ENCODE data around the gene TENM3. TPM values are rescaled to one million over a fixed set of nuclear protein-coding genes. Genes with fewer than 3 reads are reported as not detected.

TENM3 gene
- polyA plus RNA-seq, 1 experiment, result 9.2 TPM

- ChIA-PET CTCF (no interaction called here), POLR2A (no interaction called here)
- no peaks in the 10 kb centered on the region; the same call in 1 of the 2 replicates for H3K27me3 ChIP-seq (ENCODE audit: control insufficient read depth, insufficient read depth, low read length)
- H3K36me3 ChIP-seq (ENCODE audit: control insufficient read depth, insufficient read depth, low read length), result no peaks in the 10 kb centered on the region
- no peak for DNase-seq (ENCODE audit: low read depth)
- H3K4me3 ChIP-seq (ENCODE audit: low read depth, low read length), result no peak overlapping the region
- TF ChIP-seq, protein P1, sequence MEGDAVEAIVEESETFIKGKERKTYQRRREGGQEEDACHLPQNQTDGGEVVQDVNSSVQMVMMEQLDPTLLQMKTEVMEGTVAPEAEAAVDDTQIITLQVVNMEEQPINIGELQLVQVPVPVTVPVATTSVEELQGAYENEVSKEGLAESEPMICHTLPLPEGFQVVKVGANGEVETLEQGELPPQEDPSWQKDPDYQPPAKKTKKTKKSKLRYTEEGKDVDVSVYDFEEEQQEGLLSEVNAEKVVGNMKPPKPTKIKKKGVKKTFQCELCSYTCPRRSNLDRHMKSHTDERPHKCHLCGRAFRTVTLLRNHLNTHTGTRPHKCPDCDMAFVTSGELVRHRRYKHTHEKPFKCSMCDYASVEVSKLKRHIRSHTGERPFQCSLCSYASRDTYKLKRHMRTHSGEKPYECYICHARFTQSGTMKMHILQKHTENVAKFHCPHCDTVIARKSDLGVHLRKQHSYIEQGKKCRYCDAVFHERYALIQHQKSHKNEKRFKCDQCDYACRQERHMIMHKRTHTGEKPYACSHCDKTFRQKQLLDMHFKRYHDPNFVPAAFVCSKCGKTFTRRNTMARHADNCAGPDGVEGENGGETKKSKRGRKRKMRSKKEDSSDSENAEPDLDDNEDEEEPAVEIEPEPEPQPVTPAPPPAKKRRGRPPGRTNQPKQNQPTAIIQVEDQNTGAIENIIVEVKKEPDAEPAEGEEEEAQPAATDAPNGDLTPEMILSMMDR (IDR thresholded peaks at IDR 0.05; ENCODE audit: insufficient read depth, low read depth, low read length), result no peak
These were observed 199.9 kb downstream of the TENM3 start for GRCh38 chr4:182443070-182443469.

DNA sequence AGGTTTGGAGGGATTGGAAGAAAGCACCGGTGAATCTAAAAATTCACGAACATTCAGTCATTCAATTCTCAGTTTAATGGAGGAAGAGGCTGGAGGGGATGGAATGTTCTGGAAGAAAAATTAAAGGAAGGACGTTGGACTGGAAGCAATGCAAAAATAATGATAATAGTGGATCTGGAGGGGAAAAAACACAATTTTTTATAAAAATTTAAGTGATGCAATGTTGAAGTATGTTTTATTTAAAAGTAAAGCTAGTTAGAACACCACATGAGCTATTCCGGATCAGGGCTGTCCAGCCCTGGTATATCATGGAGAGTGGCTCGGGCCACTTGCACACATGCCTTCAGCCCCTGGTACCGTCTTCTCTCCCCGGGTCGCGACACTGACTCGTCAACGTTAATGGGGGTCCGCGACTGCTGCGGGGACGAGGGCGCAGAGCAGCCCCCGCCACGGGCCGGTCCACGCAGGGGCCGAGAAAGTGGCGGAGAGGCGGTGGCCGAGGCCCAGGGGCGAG lies 204.6 kb downstream of the TENM3 start:
- TF ChIP-seq, protein P1 (IDR thresholded peaks at IDR 0.05; ENCODE audit: insufficient read depth, low read depth, low read length), result no peak
- DNase-seq (ENCODE audit: low read depth), result no peak
- ChIA-PET CTCF (no interaction called here), POLR2A (interaction anchor here (0.6 kb wide), 1 partner anchor 97 kb away, joined by 4 read pairs; no protein-coding TSS in a partner anchor)
- H3K27me3 ChIP-seq (ENCODE audit: control insufficient read depth, insufficient read depth, low read length), result peaks cover 2% of the 10 kb centered on the region
- H3K4me3 ChIP-seq (ENCODE audit: low read depth, low read length), result peak overlapping the region; percentile 78
- no peaks in the 10 kb centered on the region for H3K36me3 ChIP-seq (ENCODE audit: control insufficient read depth, insufficient read depth, low read length)

- DNase-seq (ENCODE audit: low read depth), result peak; percentile 40
- Histone ChIP-seq H3K27me3 (ENCODE audit: control insufficient read depth, insufficient read depth, low read length) (peaks cover 2% of the 10 kb centered on the region), H3K4me3 (ENCODE audit: low read depth, low read length) (peak overlapping the region; percentile 78), H3K36me3 (ENCODE audit: control insufficient read depth, insufficient read depth, low read length) (no peaks in the 10 kb centered on the region)
- TF ChIP-seq, protein P1 (IDR thresholded peaks at IDR 0.05; ENCODE audit: insufficient read depth, low read depth, low read length), result no peak
- ChIA-PET POLR2A (interaction anchor here (0.6 kb wide), 1 partner anchor 97 kb away, joined by 4 read pairs; no protein-coding TSS in a partner anchor), CTCF (no interaction called here)
These were observed 205.3 kb downstream of the TENM3 start for GRCh38 chr4:182448281-182449151.

- ChIA-PET CTCF (no interaction called here), POLR2A (no interaction called here)
- H3K4me3 ChIP-seq (ENCODE audit: low read depth, low read length), result peak overlapping the region; percentile 78
- H3K27me3 ChIP-seq (ENCODE audit: control insufficient read depth, insufficient read depth, low read length), result peaks cover 2% of the 10 kb centered on the region
- no peaks in the 10 kb centered on the region for H3K36me3 ChIP-seq (ENCODE audit: control insufficient read depth, insufficient read depth, low read length)
- DNase-seq (ENCODE audit: low read depth), result no peak
- TF ChIP-seq, protein P1 (IDR thresholded peaks at IDR 0.05; ENCODE audit: insufficient read depth, low read depth, low read length), result no peak
These were observed 206.2 kb downstream of the TENM3 start for GRCh38 chr4:182449186-182449929.

DNA sequence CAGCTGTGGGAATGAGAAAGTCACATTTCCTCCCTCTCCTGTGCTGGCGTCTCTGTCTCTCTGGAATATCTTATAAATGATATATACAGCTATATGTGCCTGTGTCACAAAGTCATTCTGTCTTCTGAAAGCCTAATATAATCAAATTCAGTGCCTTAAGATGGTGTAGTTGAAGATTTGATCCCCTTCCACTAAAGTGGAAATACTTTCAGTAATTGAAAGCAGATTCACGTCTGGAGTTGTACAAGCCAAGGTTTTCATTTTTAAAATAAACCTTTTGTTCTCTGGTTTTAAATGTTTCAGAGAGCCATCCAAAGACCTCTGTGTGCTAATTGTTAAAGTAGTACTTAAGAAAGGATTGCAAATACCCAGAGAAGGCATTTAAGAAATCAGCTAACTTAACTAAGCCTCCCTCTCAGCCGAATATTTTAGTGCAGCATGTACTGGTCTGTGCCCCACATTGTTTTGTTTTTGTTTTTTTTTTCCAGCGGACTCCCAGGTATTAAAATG lies 206.8 kb downstream of the TENM3 start:
- POLR2A ChIA-PET, result no interaction called here
- H3K27me3 ChIP-seq (ENCODE audit: control insufficient read depth, insufficient read depth, low read length), result peaks cover 2% of the 10 kb centered on the region

More for the DNA sequence above, 206.8 kb downstream of the TENM3 start:
- no peaks in the 10 kb centered on the region for H3K36me3 ChIP-seq (ENCODE audit: control insufficient read depth, insufficient read depth, low read length)
- DNase-seq (ENCODE audit: low read depth), result no peak
- TF ChIP-seq, protein P1 (IDR thresholded peaks at IDR 0.05; ENCODE audit: insufficient read depth, low read depth, low read length), result no peak
- CTCF ChIA-PET, result no interaction called here
- peak overlapping the region; percentile 78 for H3K4me3 ChIP-seq (ENCODE audit: low read depth, low read length)

All from BJ (cell line).